GM21723 (cell line): ENCODE measurements around the gene PIANP.

ENCODE experiments used
- ATAC-seq: cut with Tn5 transposase; IDR thresholded peaks from one replicate; pipeline ENCODE4 v1.9.1; 2021; ENCODE audit warnings: mild to moderate bottlenecking, moderate library complexity; ENCODE audit not compliant: unreplicated experiment

Gene PIANP

DNA sequence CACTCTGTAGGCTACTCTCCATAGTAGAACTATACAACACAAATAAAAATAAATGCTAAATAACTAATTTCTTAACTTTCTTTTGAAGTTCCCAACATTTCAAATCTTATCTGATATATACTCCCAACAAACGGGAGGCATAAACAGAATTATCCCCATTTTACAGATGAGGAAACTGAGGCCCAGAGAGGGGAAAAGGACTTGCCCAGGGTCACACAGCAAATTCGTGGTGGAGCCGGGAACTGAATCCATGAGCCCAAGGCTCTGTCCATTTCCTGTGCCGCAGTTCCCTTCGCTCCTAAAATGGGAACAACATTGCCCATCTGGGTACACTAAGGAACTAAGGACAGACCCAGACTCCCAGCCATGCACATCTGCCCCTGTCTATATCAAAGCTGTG, 23.7 kb downstream of the PIANP start:
- ATAC-seq, result no peak

DNA sequence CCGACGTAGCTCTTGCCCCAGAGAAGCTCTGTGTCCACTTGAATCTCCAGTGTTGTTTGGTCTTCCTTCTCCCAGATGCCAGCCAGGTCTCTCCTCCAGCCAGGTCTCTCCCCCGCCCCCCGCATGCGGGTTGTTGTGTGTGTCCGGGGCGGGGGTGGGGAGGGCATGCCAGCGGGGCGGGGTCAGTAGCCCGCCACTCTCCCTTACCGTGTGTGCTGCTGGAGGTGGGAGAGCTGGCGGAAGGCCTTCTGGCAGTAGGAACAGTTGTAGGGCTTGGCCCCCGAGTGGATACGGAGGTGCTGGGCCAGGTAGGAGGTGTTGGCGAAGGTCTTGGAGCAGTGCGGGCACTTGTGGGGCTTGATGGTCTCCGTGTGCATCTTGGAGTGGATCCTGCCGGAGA, 28.5 kb downstream of the PIANP start:
- ATAC-seq, result no peak

DNA sequence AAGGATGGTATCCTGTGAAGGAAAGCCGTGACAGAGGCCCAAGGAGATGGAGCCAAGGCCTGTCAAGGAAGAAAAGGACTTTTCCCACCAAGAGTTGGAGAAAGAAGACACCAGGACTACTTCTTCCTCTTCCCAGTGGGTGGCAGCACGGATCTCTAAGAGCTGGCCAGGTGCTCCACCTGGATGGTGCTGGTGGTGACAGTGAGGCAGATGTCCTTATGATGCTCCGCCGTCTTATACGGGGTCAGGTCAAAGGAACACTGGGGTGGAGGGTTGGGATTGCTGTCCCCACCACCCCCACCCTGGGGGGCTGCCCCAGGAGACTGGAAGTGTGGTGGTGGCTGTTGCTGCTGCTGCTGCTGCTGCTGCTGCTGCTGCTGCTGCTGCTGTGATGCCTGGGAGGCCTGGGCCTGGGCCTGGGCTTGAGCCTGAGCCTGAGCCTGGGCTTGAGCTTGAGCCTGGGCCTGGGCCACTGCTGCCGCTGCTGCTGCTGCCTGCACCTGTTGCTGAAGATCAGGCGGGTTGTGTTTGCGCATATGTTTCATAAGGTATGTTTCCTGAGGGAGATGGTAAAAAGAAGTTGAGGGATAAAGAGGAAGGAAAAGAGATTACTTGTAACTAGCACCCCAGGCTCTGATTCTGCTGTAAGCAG, 32.9 kb downstream of the PIANP start:
- ATAC-seq, result no peak

DNA sequence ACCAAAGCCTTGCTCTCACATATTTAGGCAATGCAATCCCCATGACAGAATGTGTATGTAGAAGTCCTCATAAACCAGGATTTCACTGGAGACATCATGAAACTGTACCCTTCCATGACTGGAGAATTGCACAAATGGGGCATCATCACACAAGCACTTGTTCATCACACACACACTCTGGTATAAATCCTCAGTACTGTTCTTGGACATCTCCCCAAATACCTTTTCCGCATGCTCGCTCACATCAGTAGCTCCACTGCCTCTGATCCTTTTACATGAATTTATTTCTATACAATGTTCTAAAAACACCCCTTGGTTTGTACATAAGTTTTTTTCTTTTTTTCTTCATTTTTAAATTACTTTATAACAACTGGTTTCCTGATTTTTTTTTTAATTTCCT, 34.4 kb downstream of the PIANP start:
- ATAC-seq, result no peak

DNA sequence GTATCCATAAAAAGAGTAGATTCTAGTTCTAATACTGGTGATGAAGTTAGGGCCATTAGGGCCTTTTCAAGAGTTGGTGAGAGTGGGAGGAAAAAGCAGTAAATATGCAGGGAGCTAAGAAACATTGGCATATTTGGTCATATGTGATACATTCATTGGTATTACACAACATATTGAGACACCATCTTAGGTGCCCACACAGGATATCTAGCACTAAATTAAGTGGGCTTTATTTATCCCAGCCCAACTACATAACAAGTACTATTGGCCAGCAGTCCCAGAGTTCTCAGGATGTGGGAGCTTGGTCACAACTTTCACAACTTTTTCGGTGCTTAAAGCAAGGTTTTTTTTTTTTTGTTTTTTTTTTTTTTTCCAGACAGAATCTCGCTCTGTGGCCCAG, 35.7 kb downstream of the PIANP start:
- ATAC-seq, result no peak

DNA sequence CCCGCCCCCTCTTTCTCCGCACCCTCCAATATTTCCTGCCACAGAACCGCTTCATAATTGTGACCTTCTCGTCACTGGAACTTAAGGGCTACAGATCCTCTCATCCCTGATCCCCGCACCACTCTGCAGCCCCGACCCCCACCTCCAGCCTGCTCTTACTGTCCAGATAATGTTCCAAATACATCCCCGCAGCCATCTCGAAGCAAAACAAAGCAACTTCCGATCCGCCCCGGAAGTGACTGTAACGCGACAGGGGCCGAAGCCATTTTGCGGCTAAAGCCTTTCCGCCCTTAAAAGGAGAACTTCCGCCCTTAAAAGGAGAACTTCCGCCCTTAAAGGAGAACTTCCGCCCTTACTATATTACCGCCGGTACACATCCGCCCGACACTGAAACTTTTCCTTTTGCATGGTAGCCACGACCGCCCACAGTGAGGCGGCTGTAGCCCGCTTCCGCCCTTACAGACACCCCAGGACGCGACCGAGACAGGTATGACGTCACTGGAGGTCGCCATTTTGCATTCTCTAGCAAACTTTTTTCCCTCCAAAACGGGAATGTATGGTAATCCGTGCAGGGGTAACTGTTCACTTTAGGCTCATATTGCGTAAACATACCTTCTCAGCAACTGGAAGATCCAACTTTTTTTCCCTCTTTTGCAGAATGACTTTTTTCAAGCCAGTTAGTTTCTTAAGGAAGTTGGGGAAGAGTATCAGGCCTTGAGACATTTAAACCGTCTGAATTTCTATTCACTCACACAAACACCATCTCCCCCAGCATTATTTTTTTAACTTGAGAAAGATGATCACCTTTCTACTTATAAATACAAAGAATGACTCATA, 37.5 kb downstream of the PIANP start, which contains the start of gene ING4:
TSS of gene ING4 (minus strand) at position 214 of the 837 bp plus-strand sequence. CDS start at position 196, 18 bp downstream.
- peak; percentile 96 for ATAC-seq

DNA sequence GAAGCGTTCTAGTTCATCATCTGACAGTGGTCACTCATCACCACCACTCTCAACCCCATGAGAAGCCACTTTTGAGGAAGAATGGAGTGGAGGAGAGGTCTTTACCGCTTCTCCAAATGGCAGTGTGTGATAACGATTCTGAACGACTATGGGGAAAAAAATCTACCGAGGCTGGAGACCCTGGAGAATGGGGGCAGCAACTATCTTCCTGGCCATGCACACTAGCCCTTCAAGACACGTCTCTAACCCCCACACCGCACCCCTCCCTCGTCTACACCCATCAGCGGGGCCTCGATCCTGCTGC, 38.1 kb downstream of the PIANP start:
- peak; percentile 17 for ATAC-seq

DNA sequence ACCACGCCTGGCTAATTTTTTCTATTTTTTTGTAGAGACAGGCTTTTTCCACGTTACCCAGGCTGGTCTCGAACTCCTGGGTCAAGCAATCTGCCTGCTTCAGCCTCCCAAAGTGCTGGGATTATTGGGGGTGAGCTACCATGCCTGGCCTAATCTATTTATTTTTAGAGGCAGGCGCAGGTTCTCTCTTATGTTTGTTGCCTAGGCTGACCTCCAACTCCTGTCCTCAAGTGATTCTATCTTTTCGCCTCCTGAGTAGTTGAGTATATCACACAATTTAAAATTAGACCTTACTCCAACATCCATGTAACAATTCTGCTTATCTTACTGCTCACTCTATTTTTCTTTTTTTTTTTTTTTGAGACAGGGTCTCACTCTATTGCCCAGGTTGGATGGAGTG, 46.6 kb downstream of the PIANP start:
- no peak for ATAC-seq

DNA sequence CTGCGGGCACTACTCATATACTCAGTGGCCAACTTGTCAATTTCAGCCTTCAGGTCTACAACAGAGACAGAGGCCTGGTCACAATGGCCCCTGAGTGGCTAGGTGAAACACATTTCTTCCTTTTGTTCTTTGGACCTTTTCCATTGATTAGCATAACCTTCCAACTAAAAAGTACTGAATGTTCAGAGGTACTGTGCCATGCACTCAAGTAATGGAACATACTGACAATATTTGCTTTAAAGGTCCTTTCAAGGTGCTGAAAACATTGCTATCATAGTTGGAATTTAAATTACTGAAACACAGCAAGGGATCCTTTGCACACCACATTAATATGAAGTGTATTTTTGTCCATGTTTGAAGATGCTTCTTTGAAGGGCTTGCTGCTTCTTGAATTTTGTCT, 47.3 kb downstream of the PIANP start:
- no peak for ATAC-seq

DNA sequence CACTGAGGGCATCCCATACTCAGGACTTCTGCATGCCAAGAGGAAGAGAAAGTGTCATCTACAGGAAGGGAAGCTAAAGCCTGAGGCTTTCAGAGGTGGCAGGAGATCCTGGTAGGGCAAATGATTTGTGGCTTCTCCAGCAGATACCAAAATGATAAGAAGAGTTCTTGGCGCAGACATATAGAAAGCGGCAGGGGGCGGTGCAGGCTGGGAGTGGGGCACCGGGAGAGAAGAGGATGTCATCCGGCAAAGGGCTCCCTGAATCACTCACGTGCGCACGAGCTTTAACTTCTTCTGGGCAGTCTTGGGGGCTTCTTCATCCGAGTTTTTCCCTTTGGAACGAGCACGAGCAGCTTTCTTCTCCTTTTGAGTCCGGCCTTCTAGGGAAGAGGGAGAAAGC, 48.2 kb downstream of the PIANP start:
- ATAC-seq, result no peak

DNA sequence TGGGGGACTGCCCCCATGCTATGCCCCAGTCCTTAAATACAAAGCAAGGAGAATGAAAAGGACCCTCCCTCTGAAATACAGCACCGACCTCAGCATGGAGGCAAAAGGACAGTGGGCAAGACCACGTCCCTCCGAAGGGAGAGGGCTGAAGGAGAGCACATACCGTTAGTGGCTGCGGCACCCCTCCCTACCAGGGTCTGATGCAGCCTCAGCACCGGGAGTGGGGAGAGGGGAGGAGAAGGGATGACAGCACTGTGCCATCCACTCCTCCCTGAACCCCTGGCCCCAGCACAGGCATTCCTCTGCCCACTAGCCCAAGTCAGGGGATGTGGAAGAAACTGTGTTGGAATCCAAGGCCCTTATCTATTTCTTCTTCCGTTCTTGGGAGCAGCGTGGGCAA, 49.8 kb downstream of the PIANP start:
- no peak for ATAC-seq

DNA sequence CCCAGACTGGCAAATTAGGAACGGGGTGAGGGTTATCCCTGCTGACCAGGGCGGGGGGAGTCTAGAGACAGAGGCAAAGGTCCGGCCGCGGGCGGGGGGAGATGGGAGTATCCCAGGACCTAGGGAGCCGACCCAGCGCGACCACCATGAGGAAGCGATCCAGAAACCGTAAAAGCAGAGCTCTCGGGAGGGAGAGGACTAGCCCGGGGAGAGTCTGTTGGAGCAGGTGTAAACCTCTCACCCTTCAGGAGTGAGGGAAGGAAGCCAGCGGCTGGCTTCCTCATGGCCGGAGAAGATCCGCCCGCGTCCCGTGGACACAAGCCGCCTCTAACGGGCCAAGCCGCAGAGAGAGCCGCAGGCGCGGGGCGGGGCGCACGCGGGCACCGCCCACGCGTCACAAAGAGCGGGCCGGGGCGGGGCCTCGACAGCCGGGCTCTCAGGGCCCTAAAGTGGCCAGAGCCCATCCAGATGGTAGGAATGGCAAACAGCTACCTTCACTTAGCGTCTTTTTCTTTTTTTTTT, 53.5 kb downstream of the PIANP start, which contains the start of gene ACRBP:
TSS of gene ACRBP (minus strand) at position 350 of the 522 bp plus-strand sequence. CDS start at position 284, 66 bp downstream.
- no peak for ATAC-seq

DNA sequence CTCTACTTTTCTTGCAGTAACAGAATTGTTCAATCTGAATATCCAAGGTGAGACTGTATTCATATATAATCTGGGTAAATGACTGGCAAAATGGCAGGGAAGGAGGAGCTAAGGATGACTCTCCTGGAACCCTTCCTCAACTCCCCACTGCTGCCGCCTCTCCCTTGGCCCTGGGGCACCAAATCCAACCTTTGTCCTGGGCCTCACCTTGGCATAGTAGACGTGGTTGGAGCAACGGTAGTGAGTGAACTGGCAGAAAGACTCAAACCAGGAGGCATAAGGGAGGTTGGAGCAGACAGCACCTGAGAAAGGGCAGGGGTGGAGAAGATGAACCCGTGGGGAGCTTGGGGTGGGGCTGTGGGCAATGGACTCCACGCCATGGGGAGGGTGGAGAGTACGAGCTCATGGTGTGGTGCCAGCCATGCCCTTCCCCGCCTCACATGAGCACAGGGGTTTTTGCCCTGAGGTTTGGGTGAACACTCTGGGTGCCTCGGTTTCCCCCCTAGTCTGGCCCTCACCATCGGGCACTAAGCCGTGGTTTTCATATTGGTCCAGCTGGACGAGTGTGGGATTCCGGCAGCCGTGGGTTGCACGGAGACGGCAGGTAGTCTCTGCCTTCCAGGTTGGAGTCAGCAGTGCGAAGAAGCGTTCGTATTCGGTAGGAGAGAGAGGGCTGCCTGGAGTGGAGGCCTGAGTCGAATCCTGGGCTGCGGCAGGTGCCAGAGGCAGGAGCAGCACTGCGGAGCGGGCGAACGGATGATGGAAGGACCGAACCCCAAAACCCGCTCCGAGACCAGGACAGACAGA, 54.1 kb downstream of the PIANP start:
- ATAC-seq, result no peak

DNA sequence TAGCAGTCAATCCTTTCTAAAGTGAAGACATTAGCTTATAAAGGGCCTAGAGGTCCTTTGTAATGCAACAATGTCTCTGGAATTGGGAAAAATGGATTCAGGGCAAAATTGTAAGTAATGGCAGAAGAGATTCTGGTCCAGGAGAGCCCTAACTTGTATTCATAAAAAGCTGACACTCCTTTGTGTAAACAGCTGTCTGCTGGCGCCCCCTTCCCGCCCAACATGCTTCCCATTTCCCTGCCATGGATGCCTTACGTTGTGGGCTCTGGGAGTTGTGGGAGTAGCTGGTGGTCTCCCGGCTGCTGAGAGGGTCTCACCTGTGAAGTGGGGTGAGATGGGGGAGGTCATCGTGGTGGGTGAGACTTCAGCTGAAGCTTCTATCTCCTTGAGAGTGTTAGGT, 55.7 kb downstream of the PIANP start:
- ATAC-seq, result no peak

DNA sequence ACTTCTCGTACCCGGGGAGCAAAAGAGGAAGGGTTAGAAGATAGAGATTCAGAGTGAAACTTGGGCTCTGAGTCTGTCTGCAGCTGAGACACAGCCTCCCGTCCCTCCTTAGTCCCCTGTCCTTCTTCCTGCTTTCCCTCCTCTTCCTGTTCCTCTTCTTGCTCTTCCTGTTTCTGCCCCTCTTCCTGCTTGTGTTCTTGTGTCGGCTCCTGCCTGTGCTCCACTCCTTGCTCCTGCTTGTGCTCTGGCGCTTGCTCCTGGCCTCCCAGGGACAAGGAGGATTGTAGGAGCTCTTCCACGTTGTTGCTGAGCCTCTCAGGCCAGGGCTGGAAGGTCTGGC, 56.4 kb downstream of the PIANP start:
- no peak for ATAC-seq
